DOHH2 (cell line): ENCODE measurements around the gene CD27.

Source experiments
- CTCF ChIP-seq: fragments of 200-600 bp; sonication (generic); IDR thresholded peaks from one replicate; pipeline ENCODE4 v1.5.1; 2014; ENCODE audit warnings: antibody characterized with exemption, mild to moderate bottlenecking, low read depth, low read length; ENCODE audit not compliant: poor library complexity, severe bottlenecking
- EZH2phosphoT487 ChIP-seq: fragments of 200-600 bp; sonication (generic); IDR thresholded peaks from 2 replicates; pipeline ENCODE4 v1.6.1; 2017; ENCODE audit warnings: borderline replicate concordance, mild to moderate bottlenecking, antibody characterized with exemption, low read length, moderate library complexity, mixed read lengths

- no peak for TF ChIP-seq CTCF
- no peak for TF ChIP-seq EZH2phosphoT487
Observed at GRCh38 chr12:6424008-6424347, 20.8 kb upstream of the CD27 start.
